Panc1 (cell line): ENCODE data around the gene CCDC152. TPM values are rescaled to one million over a fixed set of nuclear protein-coding genes. Genes with fewer than 3 reads are reported as not detected.

ENCODE experiments used
- ATAC-seq: fragments of 200-7000 bp; cut with Tn5 transposase; 2 replicates; pipeline ENCODE4 v1.9.1; 2020; ENCODE audit warnings: mild to moderate bottlenecking, moderate library complexity
- BruUV-seq: library from RNA; stranded (reverse); fragments of 400-500 nt; replicated peaks from 2 replicates; lab custom pipeline; 2021; lab: Mats Ljungman, UMichigan
- CTCF ChIA-PET: fragments of 300-600 bp; sonication (Branson Sonifier 250); formaldehyde crosslinking; loops from one replicate; lab custom pipeline; 2022; ENCODE audit warnings: antibody characterized with exemption; lab: Charles Lee
- POLR2A ChIA-PET: fragments of 300-600 bp; sonication (Branson Sonifier 250); formaldehyde crosslinking; loops from one replicate; lab custom pipeline; 2022; ENCODE audit warnings: antibody characterized with exemption; lab: Charles Lee
- DNase-seq: peaks from one replicate; pipeline ENCODE4 v3.0.0-alpha.2; 2010; ENCODE audit warnings: low read depth, low spot score
- H3K27ac ChIP-seq: 2 replicates; pipeline ENCODE4 v1.5.1; 2011; ENCODE audit warnings: mild to moderate bottlenecking, low read length, inconsistent platforms
- H3K27me3 ChIP-seq: fragments of 200-500 bp; sonication (Bioruptor generic); 2 replicates; pipeline ENCODE4 v1.6.0; 2014; ENCODE audit warnings: low read length, inconsistent platforms; ENCODE audit not compliant: control insufficient read depth, insufficient read depth
- H3K36me3 ChIP-seq: fragments of 200-500 bp; sonication (Bioruptor generic); 2 replicates; pipeline ENCODE4 v1.5.1; 2014; ENCODE audit warnings: inconsistent platforms, mild to moderate bottlenecking, low read length, moderate library complexity; ENCODE audit not compliant: control insufficient read depth, insufficient read depth
- H3K4me1 ChIP-seq: 2 replicates; pipeline ENCODE4 v1.5.1; 2011; ENCODE audit warnings: inconsistent platforms, mild to moderate bottlenecking, low read length, moderate library complexity; ENCODE audit not compliant: control insufficient read depth, insufficient read depth
- H3K4me3 ChIP-seq, 2 experiments: 2 replicates each; pipeline ENCODE4 v1.5.1; 2011 to 2012; ENCODE audit warnings: low read depth in 2 of 2, low read length in 2 of 2, mild to moderate bottlenecking in 2 of 2, inconsistent platforms in 1 of 2, moderate library complexity in 1 of 2
- H3K9me3 ChIP-seq: fragments of 200-500 bp; sonication (Bioruptor generic); 2 replicates; pipeline ENCODE4 v1.5.1; 2014; ENCODE audit warnings: low read depth, mild to moderate bottlenecking, inconsistent platforms, low read length, moderate library complexity; ENCODE audit not compliant: control insufficient read depth, insufficient read depth
- POLR2AphosphoS5 ChIP-seq: IDR thresholded peaks from 2 replicates; pipeline ENCODE4 v1.6.1; 2012; ENCODE audit warnings: mild to moderate bottlenecking, low read depth, low read length, moderate library complexity
- SIN3A ChIP-seq: IDR thresholded peaks from 2 replicates; pipeline ENCODE4 v1.6.1; 2012; ENCODE audit warnings: low read depth, mild to moderate bottlenecking, low read length, moderate library complexity, borderline replicate concordance; ENCODE audit not compliant: insufficient read depth
- TCF7L2 ChIP-seq: IDR thresholded peaks from 2 replicates; pipeline ENCODE4 v1.6.1; 2011; ENCODE audit warnings: mild to moderate bottlenecking, low read depth, low read length, inconsistent platforms
- in situ Hi-C: cut with HindIII; loops from 2 replicates; pipeline ENCODE4 v1.10.0; 2016; ENCODE audit warnings: low sequenced_read_pairs, low pct_unique_long_range_greater_than_20kb
- intact Hi-C: fragments of 100-400 bp; cut with micrococcal nuclease; formaldehyde crosslinking; loops from one replicate; pipeline ENCODE4 v1.10.0; 2022; ENCODE audit not compliant: unreplicated experiment
- total RNA-seq: library from RNA; stranded (reverse); gene quantifications from one replicate; pipeline ENCODE4 v1.2.1, GENCODE V29; 2021; ENCODE audit not compliant: unreplicated experiment
- TF ChIP-seq, protein P1 (sequence below), 2 experiments: IDR thresholded peaks; 2 replicates each; pipeline ENCODE4 v1.6.1; 2011 to 2012; ENCODE audit warnings: low read depth in 2 of 2, control low read depth in 1 of 2, low read length in 1 of 2, mild to moderate bottlenecking in 1 of 2, moderate library complexity in 1 of 2; ENCODE audit not compliant: insufficient read depth in 1 of 2
- TF ChIP-seq, protein P2 (sequence below): fragments of 450-650 bp; IDR thresholded peaks from 2 replicates; pipeline ENCODE4 v1.5.1; 2017; ENCODE audit warnings: mild to moderate bottlenecking

The CCDC152 gene
- total RNA-seq, 1 experiment from 2014 or later = not detected

DNA sequence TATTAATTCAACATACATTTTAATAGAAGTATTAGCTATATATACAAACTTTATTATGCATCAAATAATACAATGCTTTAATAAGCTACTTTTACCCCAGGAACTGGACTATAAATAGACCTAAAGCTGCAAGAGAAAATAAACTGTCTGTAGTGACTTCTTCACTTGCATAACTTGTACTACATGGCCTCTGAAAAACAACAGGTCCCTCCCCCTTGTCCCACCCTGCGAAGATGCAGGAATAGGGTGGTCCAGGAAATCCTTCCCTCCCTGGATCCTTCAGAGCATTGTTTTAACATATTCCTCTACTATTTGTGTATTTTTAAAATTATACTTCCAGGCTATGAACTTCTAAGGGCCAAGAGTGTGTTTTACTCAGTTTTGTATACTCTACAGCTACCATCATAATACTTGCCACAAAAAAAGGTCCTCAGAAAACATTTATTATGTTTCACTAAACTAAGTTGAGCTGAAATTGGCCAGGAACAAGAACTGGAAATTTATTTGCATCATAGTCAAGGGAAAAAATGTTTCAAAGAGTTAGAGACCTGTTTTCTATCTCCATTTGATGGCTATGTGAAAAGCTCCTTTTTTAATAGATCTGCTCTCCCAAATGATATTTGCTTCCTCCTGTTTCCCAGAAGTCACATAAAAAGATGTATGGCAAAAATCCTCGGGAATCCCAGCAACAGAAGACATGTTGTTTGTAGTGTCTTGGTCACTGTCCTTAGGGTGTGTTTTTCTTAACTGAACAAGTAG is 70.3 kb downstream of the CCDC152 start:
- in situ Hi-C loops = no loop called here
- ATAC-seq = no peak
- Histone ChIP-seq H3K27me3 (no peaks in the 10 kb centered on the region), H3K36me3 (no peaks in the 10 kb centered on the region), H3K4me1 (no peaks in the 10 kb centered on the region; the same call in 1 of the 2 replicates), H3K27ac (no peak overlapping the region), H3K4me3 (no peak overlapping the region), H3K9me3 (no peaks in the 10 kb centered on the region)
- CTCF ChIA-PET = interaction anchor here (0.5 kb wide), 1 partner anchor 1926 kb away, joined by 4 read pairs; no protein-coding TSS in a partner anchor
- no peak for DNase-seq
- BruUV-seq = no TSS peak
- no peak for TF ChIP-seq SIN3A
- TF ChIP-seq, protein P1, sequence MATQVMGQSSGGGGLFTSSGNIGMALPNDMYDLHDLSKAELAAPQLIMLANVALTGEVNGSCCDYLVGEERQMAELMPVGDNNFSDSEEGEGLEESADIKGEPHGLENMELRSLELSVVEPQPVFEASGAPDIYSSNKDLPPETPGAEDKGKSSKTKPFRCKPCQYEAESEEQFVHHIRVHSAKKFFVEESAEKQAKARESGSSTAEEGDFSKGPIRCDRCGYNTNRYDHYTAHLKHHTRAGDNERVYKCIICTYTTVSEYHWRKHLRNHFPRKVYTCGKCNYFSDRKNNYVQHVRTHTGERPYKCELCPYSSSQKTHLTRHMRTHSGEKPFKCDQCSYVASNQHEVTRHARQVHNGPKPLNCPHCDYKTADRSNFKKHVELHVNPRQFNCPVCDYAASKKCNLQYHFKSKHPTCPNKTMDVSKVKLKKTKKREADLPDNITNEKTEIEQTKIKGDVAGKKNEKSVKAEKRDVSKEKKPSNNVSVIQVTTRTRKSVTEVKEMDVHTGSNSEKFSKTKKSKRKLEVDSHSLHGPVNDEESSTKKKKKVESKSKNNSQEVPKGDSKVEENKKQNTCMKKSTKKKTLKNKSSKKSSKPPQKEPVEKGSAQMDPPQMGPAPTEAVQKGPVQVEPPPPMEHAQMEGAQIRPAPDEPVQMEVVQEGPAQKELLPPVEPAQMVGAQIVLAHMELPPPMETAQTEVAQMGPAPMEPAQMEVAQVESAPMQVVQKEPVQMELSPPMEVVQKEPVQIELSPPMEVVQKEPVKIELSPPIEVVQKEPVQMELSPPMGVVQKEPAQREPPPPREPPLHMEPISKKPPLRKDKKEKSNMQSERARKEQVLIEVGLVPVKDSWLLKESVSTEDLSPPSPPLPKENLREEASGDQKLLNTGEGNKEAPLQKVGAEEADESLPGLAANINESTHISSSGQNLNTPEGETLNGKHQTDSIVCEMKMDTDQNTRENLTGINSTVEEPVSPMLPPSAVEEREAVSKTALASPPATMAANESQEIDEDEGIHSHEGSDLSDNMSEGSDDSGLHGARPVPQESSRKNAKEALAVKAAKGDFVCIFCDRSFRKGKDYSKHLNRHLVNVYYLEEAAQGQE (IDR thresholded peaks at IDR 0.05; ENCODE audit: insufficient read depth in 1 of 2, low read depth in 2 of 2, low read length in 1 of 2) = no peak
- TF ChIP-seq, protein P2, sequence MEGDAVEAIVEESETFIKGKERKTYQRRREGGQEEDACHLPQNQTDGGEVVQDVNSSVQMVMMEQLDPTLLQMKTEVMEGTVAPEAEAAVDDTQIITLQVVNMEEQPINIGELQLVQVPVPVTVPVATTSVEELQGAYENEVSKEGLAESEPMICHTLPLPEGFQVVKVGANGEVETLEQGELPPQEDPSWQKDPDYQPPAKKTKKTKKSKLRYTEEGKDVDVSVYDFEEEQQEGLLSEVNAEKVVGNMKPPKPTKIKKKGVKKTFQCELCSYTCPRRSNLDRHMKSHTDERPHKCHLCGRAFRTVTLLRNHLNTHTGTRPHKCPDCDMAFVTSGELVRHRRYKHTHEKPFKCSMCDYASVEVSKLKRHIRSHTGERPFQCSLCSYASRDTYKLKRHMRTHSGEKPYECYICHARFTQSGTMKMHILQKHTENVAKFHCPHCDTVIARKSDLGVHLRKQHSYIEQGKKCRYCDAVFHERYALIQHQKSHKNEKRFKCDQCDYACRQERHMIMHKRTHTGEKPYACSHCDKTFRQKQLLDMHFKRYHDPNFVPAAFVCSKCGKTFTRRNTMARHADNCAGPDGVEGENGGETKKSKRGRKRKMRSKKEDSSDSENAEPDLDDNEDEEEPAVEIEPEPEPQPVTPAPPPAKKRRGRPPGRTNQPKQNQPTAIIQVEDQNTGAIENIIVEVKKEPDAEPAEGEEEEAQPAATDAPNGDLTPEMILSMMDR = no peak
- no peak for TF ChIP-seq TCF7L2
- TF ChIP-seq POLR2AphosphoS5 = no peak
- POLR2A ChIA-PET = no interaction called here
- intact Hi-C loops = no loop called here

DNA sequence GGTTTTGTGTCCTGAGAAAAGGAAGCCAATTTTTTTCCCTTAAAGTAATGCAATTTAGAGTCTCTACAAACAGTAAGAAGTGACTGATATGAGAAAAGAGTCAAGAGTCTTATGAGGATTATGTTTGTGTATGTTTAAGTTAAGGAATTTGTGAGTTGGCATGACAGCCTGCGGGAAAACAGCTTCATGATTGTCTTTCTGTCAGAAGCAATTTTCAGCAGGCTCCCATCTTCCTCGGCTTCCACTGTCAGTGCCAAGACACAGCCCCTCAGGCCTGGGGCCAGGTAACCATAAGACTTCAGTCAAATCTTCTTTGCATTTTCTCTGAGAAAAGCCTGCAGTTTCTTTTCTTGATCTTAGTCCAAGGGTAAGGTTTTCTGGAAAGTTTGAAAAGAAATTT is 72.1 kb downstream of the CCDC152 start:
- H3K36me3 ChIP-seq = no peaks in the 10 kb centered on the region
- in situ Hi-C loops = no loop called here
- no peak overlapping the region for H3K4me3 ChIP-seq
- ChIA-PET CTCF (no interaction called here), POLR2A (no interaction called here)
- ATAC-seq (no peak), DNase-seq (no peak)
- no peaks in the 10 kb centered on the region for H3K27me3 ChIP-seq
- BruUV-seq = no TSS peak
- TF ChIP-seq, protein P2 = no peak
- no peak for TF ChIP-seq TCF7L2
- no peak for TF ChIP-seq POLR2AphosphoS5
- TF ChIP-seq, protein P1 (IDR thresholded peaks at IDR 0.05; ENCODE audit: insufficient read depth in 1 of 2, low read depth in 2 of 2, low read length in 1 of 2) = no peak
- TF ChIP-seq SIN3A = no peak
- H3K4me1 ChIP-seq = no peaks in the 10 kb centered on the region
- H3K9me3 ChIP-seq = no peaks in the 10 kb centered on the region
- H3K27ac ChIP-seq = no peak overlapping the region
- intact Hi-C loops = no loop called here
